ENCODE data around the gene RAPGEF3. TPM values are rescaled to one million over a fixed set of nuclear protein-coding genes. Genes with fewer than 3 reads are reported as not detected.
A peak's percentile ranks its signal among the peaks of the same experiment; 100 is the strongest.

Gene RAPGEF3
- total and polyA plus RNA-seq, 2 donors from 2014 or later: 84.3 to 179 TPM

GRCh38 chr12:47781479-47782371 lies 23.0 kb upstream of the RAPGEF3 start:
- peaks cover 0 to 16% (median 0%) of the 10 kb centered on the region in 3 donors for H3K4me1 ChIP-seq (ENCODE audit: control insufficient read depth in 2 of 3, insufficient read depth in 2 of 3, low read depth in 1 of 3, low read length in 3 of 3)
- H3K9me3 ChIP-seq (ENCODE audit: control insufficient read depth in 2 of 3, insufficient read depth in 1 of 3, low read length in 3 of 3): no peaks in the 10 kb centered on the region
- FAIRE-seq (no peak), DNase-seq (peak in 1 of 5 donors; percentile 69)
- peaks cover under 1 to 22% (median 13%) of the 10 kb centered on the region in 3 donors for H3K36me3 ChIP-seq (ENCODE audit: control insufficient read depth in 2 of 3, insufficient read depth in 3 of 3, low read length in 3 of 3)
- H3K27ac ChIP-seq (ENCODE audit: low read depth in 2 of 2, low read length in 2 of 2): no peak overlapping the region
- no peak overlapping the region for H3K9ac ChIP-seq (ENCODE audit: low read length in 3 of 3)
- TF ChIP-seq, protein P1, sequence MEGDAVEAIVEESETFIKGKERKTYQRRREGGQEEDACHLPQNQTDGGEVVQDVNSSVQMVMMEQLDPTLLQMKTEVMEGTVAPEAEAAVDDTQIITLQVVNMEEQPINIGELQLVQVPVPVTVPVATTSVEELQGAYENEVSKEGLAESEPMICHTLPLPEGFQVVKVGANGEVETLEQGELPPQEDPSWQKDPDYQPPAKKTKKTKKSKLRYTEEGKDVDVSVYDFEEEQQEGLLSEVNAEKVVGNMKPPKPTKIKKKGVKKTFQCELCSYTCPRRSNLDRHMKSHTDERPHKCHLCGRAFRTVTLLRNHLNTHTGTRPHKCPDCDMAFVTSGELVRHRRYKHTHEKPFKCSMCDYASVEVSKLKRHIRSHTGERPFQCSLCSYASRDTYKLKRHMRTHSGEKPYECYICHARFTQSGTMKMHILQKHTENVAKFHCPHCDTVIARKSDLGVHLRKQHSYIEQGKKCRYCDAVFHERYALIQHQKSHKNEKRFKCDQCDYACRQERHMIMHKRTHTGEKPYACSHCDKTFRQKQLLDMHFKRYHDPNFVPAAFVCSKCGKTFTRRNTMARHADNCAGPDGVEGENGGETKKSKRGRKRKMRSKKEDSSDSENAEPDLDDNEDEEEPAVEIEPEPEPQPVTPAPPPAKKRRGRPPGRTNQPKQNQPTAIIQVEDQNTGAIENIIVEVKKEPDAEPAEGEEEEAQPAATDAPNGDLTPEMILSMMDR (IDR thresholded peaks at IDR 0.05; ENCODE audit: borderline replicate concordance, extremely low read depth, insufficient read depth): no peak
- no peak overlapping the region for H3K4me3 ChIP-seq (ENCODE audit: low read length in 3 of 3)
- intact Hi-C loops (cut with DNase I): loop anchor here (10.0 kb wide), 1 partner anchor 53 kb away; no protein-coding TSS in a partner anchor
- H3K27me3 ChIP-seq (ENCODE audit: control insufficient read depth, insufficient read depth, low read length): no peaks in the 10 kb centered on the region

GRCh38 chr12:47779943-47780504 lies 21.3 kb upstream of the RAPGEF3 start:
- FAIRE-seq (no peak), DNase-seq (peak in 1 of 5 donors; percentile 64)
- Histone ChIP-seq H3K4me3 (ENCODE audit: low read length in 3 of 3) (no peak overlapping the region), H3K4me1 (ENCODE audit: control insufficient read depth in 2 of 3, insufficient read depth in 2 of 3, low read depth in 1 of 3, low read length in 3 of 3) (peaks cover 0 to 31% (median 11%) of the 10 kb centered on the region in 3 donors), H3K27ac (ENCODE audit: low read depth in 2 of 2, low read length in 2 of 2) (no peak overlapping the region), H3K36me3 (ENCODE audit: control insufficient read depth in 2 of 3, insufficient read depth in 3 of 3, low read length in 3 of 3) (peaks cover 0 to 16% (median 13%) of the 10 kb centered on the region in 3 donors), H3K9ac (ENCODE audit: low read length in 3 of 3) (no peak overlapping the region), H3K9me3 (ENCODE audit: control insufficient read depth in 2 of 3, insufficient read depth in 1 of 3, low read length in 3 of 3) (no peaks in the 10 kb centered on the region), H3K27me3 (ENCODE audit: control insufficient read depth, insufficient read depth, low read length) (no peaks in the 10 kb centered on the region)
- intact Hi-C loops (cut with DNase I): loop anchor here (5.0 to 10.0 kb wide), 2 partner anchors 55 to 63 kb away; no protein-coding TSS in a partner anchor
- TF ChIP-seq, protein P1 (IDR thresholded peaks at IDR 0.05; ENCODE audit: borderline replicate concordance, extremely low read depth, insufficient read depth): no peak

GRCh38 chr12:47779301-47779942 lies 20.7 kb upstream of the RAPGEF3 start:
- no peak overlapping the region for H3K27ac ChIP-seq (ENCODE audit: low read depth in 2 of 2, low read length in 2 of 2)
- peaks cover 0 to 34% (median 11%) of the 10 kb centered on the region in 3 donors for H3K4me1 ChIP-seq (ENCODE audit: control insufficient read depth in 2 of 3, insufficient read depth in 2 of 3, low read depth in 1 of 3, low read length in 3 of 3)
- TF ChIP-seq, protein P1 (IDR thresholded peaks at IDR 0.05; ENCODE audit: borderline replicate concordance, extremely low read depth, insufficient read depth): peak; percentile 96
- H3K9ac ChIP-seq (ENCODE audit: low read length in 3 of 3): no peak overlapping the region
- FAIRE-seq (peak; percentile 6), DNase-seq (peak; percentile 92 to 95 (median 95))
- intact Hi-C loops (cut with DNase I): loop anchor here (5.0 kb wide), 1 partner anchor 62 kb away; no protein-coding TSS in a partner anchor
- no peaks in the 10 kb centered on the region for H3K9me3 ChIP-seq (ENCODE audit: control insufficient read depth in 2 of 3, insufficient read depth in 1 of 3, low read length in 3 of 3)
- H3K27me3 ChIP-seq (ENCODE audit: control insufficient read depth, insufficient read depth, low read length): no peaks in the 10 kb centered on the region
- H3K36me3 ChIP-seq (ENCODE audit: control insufficient read depth in 2 of 3, insufficient read depth in 3 of 3, low read length in 3 of 3): peaks cover 0 to 11% (median 10%) of the 10 kb centered on the region in 3 donors
- H3K4me3 ChIP-seq (ENCODE audit: low read length in 3 of 3): no peak overlapping the region

Measured in kidney (tissue), 14 donors.